H9 (cell line): ENCODE results near the gene CCDC9B. TPM values are rescaled to one million over a fixed set of nuclear protein-coding genes. Genes with fewer than 3 reads are reported as not detected.

Source experiments
- DNase-seq: peaks from one replicate; pipeline ENCODE4 v3.0.0-alpha.2; 2017
- H2AFZ ChIP-seq: one replicate; pipeline ENCODE4 v1.6.1; 2013; ENCODE audit warnings: mild to moderate bottlenecking, low read length, control low read depth, moderate library complexity
- H2AK5ac ChIP-seq: 2 replicates; pipeline ENCODE4 v1.6.1; 2013; ENCODE audit warnings: low read length, control low read depth, mixed read lengths; ENCODE audit not compliant: insufficient read length
- H2BK120ac ChIP-seq: one replicate; pipeline ENCODE4 v1.6.1; 2013; ENCODE audit warnings: low read depth, mild to moderate bottlenecking, low read length, control low read depth, inconsistent platforms; ENCODE audit not compliant: poor library complexity, severe bottlenecking
- H2BK12ac ChIP-seq: 2 replicates; pipeline ENCODE4 v1.6.1; 2013; ENCODE audit warnings: low read length, control low read depth, mixed read lengths, low read depth; ENCODE audit not compliant: insufficient read length
- H2BK15ac ChIP-seq: 2 replicates; pipeline ENCODE4 v1.6.1; 2013; ENCODE audit warnings: low read depth, low read length, control low read depth
- H2BK20ac ChIP-seq: one replicate; pipeline ENCODE4 v1.6.1; 2013; ENCODE audit warnings: low read depth, mild to moderate bottlenecking, low read length, control low read depth, inconsistent platforms; ENCODE audit not compliant: poor library complexity, severe bottlenecking
- H2BK5ac ChIP-seq: 2 replicates; pipeline ENCODE4 v1.6.1; 2013; ENCODE audit warnings: low read length, control low read depth, mixed read lengths; ENCODE audit not compliant: insufficient read length
- H3K14ac ChIP-seq: 2 replicates; pipeline ENCODE4 v1.6.1; 2013; ENCODE audit warnings: low read length, control low read depth; ENCODE audit not compliant: insufficient read depth
- H3K18ac ChIP-seq: 2 replicates; pipeline ENCODE4 v1.6.1; 2013; ENCODE audit warnings: low read depth, mild to moderate bottlenecking, mixed read lengths, low read length, control low read depth; ENCODE audit not compliant: insufficient read length
- H3K23ac ChIP-seq: 2 replicates; pipeline ENCODE4 v1.6.1; 2013; ENCODE audit warnings: low read length, control low read depth, mixed read lengths, low read depth; ENCODE audit not compliant: insufficient read length
- H3K23me2 ChIP-seq: 2 replicates; pipeline ENCODE4 v1.6.1; 2013; ENCODE audit warnings: low read depth, mild to moderate bottlenecking, mixed read lengths, low read length, control low read depth; ENCODE audit not compliant: insufficient read length, poor library complexity, severe bottlenecking
- H3K27ac ChIP-seq: 2 replicates; pipeline ENCODE4 v1.5.1; 2013; ENCODE audit warnings: low read length, control low read depth, mixed read lengths, low read depth; ENCODE audit not compliant: insufficient read length
- H3K27me3 ChIP-seq: 2 replicates; pipeline ENCODE4 v1.6.1; 2013; ENCODE audit warnings: low read length, control low read depth, inconsistent platforms; ENCODE audit not compliant: insufficient read depth
- H3K4ac ChIP-seq: 2 replicates; pipeline ENCODE4 v1.6.1; 2013; ENCODE audit warnings: low read depth, mild to moderate bottlenecking, control low read depth, inconsistent platforms, low read length, moderate library complexity
- H3K4me1 ChIP-seq: 2 replicates; pipeline ENCODE4 v1.6.1; 2013; ENCODE audit warnings: low read length, control low read depth, inconsistent platforms; ENCODE audit not compliant: insufficient read depth
- H3K4me2 ChIP-seq: 2 replicates; pipeline ENCODE4 v1.6.1; 2013; ENCODE audit warnings: low read length, control low read depth, mixed read lengths; ENCODE audit not compliant: insufficient read length, insufficient read depth
- H3K56ac ChIP-seq: 2 replicates; pipeline ENCODE4 v1.6.1; 2013; ENCODE audit warnings: low read depth, mild to moderate bottlenecking, mixed read lengths, low read length, control low read depth; ENCODE audit not compliant: insufficient read length
- H3K79me1 ChIP-seq: 2 replicates; pipeline ENCODE4 v1.6.1; 2013; ENCODE audit warnings: low read depth, mild to moderate bottlenecking, moderate library complexity, low read length, control low read depth, inconsistent platforms; ENCODE audit not compliant: insufficient read depth, poor library complexity, severe bottlenecking
- H3K79me2 ChIP-seq: 2 replicates; pipeline ENCODE4 v1.6.1; 2013; ENCODE audit warnings: low read length, control low read depth, inconsistent platforms; ENCODE audit not compliant: insufficient read depth
- H3K9ac ChIP-seq: 2 replicates; pipeline ENCODE4 v1.6.1; 2013; ENCODE audit warnings: low read length, control low read depth, mixed read lengths; ENCODE audit not compliant: insufficient read length; ENCODE audit errors: extremely low read depth
- H3K9me3 ChIP-seq: one replicate; pipeline ENCODE4 v1.6.1; 2013; ENCODE audit warnings: low read depth, low read length, inconsistent platforms; ENCODE audit not compliant: control insufficient read depth
- H3T11ph ChIP-seq: one replicate; pipeline ENCODE4 v1.6.1; 2013; ENCODE audit warnings: mild to moderate bottlenecking, low read length, control low read depth, inconsistent platforms
- H4K20me1 ChIP-seq: one replicate; pipeline ENCODE4 v1.6.1; 2013; ENCODE audit not compliant: control insufficient read depth, insufficient read length, insufficient read depth
- H4K5ac ChIP-seq: 2 replicates; pipeline ENCODE4 v1.6.1; 2013; ENCODE audit warnings: low read depth, mild to moderate bottlenecking, mixed read lengths, low read length, control low read depth; ENCODE audit not compliant: insufficient read length
- H4K8ac ChIP-seq: replicated peaks from 2 replicates; pipeline ENCODE4 v1.6.1; 2013; ENCODE audit warnings: low read length, control low read depth, mixed read lengths, low read depth; ENCODE audit not compliant: insufficient read length
- H4K91ac ChIP-seq: 2 replicates; pipeline ENCODE4 v1.6.1; 2013; ENCODE audit warnings: low read depth, mild to moderate bottlenecking, moderate library complexity, mixed read lengths, low read length, control low read depth; ENCODE audit not compliant: insufficient read length
- H3K27ac Mint-ChIP-seq, 3 experiments: 2 replicates in 2 of 3; 3 replicates in 1 of 3; pipeline ENCODE4 v1.8.0; 2020 to 2021; ENCODE audit warnings: mixed read lengths in 3 of 3, mild to moderate bottlenecking in 1 of 3, moderate library complexity in 1 of 3
- H3K27me3 Mint-ChIP-seq: 2 replicates; pipeline ENCODE4 v1.8.0; 2021; ENCODE audit warnings: low read depth, mild to moderate bottlenecking, moderate library complexity, mixed read lengths
- H3K36me3 Mint-ChIP-seq, 3 experiments: 2 replicates in 2 of 3; 3 replicates in 1 of 3; pipeline ENCODE4 v1.8.0; 2020 to 2021; ENCODE audit warnings: low read depth in 3 of 3, mixed read lengths in 3 of 3; ENCODE audit not compliant: insufficient read depth in 1 of 3
- H3K4me1 Mint-ChIP-seq, 2 experiments: 2 replicates each; pipeline ENCODE4 v1.8.0; 2020; ENCODE audit warnings: mixed read lengths in 2 of 2
- H3K4me3 Mint-ChIP-seq, 2 experiments: 2 replicates in 1 of 2; 3 replicates in 1 of 2; pipeline ENCODE4 v1.8.0; 2020 to 2021; ENCODE audit warnings: mild to moderate bottlenecking in 2 of 2, mixed read lengths in 2 of 2, moderate library complexity in 1 of 2
- H3K9me3 Mint-ChIP-seq, 2 experiments: 2 replicates in 1 of 2; 3 replicates in 1 of 2; pipeline ENCODE4 v1.8.0; 2020; ENCODE audit warnings: mild to moderate bottlenecking in 2 of 2, mixed read lengths in 2 of 2, moderate library complexity in 1 of 2
- CTCF ChIP-seq: fragments of 200-600 bp; sonication (generic); conservative IDR thresholded peaks from 3 replicates; pipeline ENCODE4 v1.8.0; 2021; ENCODE audit warnings: antibody characterized with exemption, mild to moderate bottlenecking
- WGBS: extraction: QIAGEN DNeasy Blood & Tissue Kit; methylation state at CpG from one replicate; pipeline ENCODE4 v1.1.7; 2013; ENCODE audit warnings: missing lambda C conversion rate, low lambda C conversion rate, mixed read lengths; ENCODE audit not compliant: insufficient read length; ENCODE audit errors: extremely low coverage; 5-methylcytosine and 5-hydroxymethylcytosine counted together
- total RNA-seq: library from RNA; stranded (reverse); gene quantifications from 2 replicates; pipeline ENCODE4 v1.2.1, GENCODE V29; 2021

CCDC9B gene
- total RNA-seq, 1 experiment from 2014 or later: 0.48 TPM

GRCh38 chr15:40369971-40370370 is 29.2 kb upstream of the CCDC9B start:
- Histone ChIP-seq H4K20me1 (no peaks in the 10 kb centered on the region), H3K4me2 (no peak overlapping the region), H2BK5ac (no peak overlapping the region), H3K23ac (no peak overlapping the region), H3K23me2 (no peaks in the 10 kb centered on the region), H3T11ph (no peak overlapping the region), H3K9ac (no peak overlapping the region), H3K14ac (no peak overlapping the region), H3K4ac (no peak overlapping the region), H3K27me3 (no peaks in the 10 kb centered on the region; the same call in 1 of the 2 replicates), H2BK15ac (no peak overlapping the region), H2AFZ (no peak overlapping the region), H4K8ac (no peak overlapping the region), H3K79me2 (no peaks in the 10 kb centered on the region), H2BK120ac (no peak overlapping the region), H3K18ac (no peak overlapping the region), H3K4me1 (peaks cover 6% of the 10 kb centered on the region; the same call in 1 of the 2 replicates), H2BK12ac (no peak overlapping the region), H4K91ac (no peak overlapping the region), H3K9me3 (no peaks in the 10 kb centered on the region), H3K27ac (no peak overlapping the region), H3K79me1 (no peaks in the 10 kb centered on the region), H2AK5ac (no peak overlapping the region), H3K56ac (no peak overlapping the region), H4K5ac (no peak overlapping the region), H2BK20ac (no peak overlapping the region)
- no peak for DNase-seq
- H3K9me3 Mint-ChIP-seq: peaks cover 0 to 2% of the 10 kb centered on the region in 2 experiments; a peak in 1 of 5 replicates
- peaks cover 23 to 24% of the 10 kb centered on the region in 2 experiments for H3K4me1 Mint-ChIP-seq
- no peak for TF ChIP-seq CTCF
- no peak overlapping the region for H3K27ac Mint-ChIP-seq
- peaks cover 51% of the 10 kb centered on the region for H3K27me3 Mint-ChIP-seq
- WGBS: no CpG with 5 or more reads among the region's 13 CpGs
- H3K36me3 Mint-ChIP-seq: no peaks in the 10 kb centered on the region
- no peak overlapping the region for H3K4me3 Mint-ChIP-seq
